HG02642 (cell line): ENCODE data around the gene WDR20.
A peak's percentile ranks its signal among the peaks of the same experiment; 100 is the strongest.
"Not testable (repeated sequence)": the region's sequence is repeated elsewhere in the genome, so short reads cannot be mapped to it uniquely, and the experiment has no call there.

Source experiments
- ATAC-seq: cut with Tn5 transposase; IDR thresholded peaks from one replicate; pipeline ENCODE4 v1.9.1; 2021; ENCODE audit warnings: mild to moderate bottlenecking; ENCODE audit not compliant: unreplicated experiment, poor library complexity

Gene WDR20

DNA sequence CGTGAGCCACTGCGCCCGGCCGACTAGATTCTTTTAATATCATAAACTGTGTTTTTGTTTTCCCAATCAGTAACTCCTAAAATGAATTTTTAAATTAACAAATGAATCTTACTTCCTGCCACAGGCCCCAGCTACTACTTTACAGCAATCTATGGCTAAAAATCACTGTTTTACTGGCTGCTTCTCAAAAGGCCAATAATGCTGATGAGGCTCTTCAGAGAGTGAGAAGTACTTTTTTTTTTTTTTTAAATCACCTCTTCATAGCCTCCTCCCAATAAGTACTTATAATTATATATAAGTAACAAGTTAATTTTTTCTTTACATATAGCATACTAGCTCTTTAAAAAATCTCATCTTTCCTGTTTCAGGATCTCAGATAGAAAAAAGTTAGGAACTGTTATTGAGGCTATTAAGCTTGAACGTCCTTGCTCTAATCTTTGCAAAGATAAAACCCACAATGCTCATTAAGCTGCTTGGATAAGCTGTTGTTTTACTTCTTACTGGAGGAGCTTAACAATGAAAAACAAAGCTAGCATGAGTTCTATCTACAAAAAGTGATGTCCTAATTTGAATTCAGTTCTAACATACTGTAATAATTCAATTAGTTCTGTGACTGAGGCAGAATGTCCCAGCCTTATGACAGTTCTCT, 12.8 kb upstream of the WDR20 start:
- no peak for ATAC-seq

DNA sequence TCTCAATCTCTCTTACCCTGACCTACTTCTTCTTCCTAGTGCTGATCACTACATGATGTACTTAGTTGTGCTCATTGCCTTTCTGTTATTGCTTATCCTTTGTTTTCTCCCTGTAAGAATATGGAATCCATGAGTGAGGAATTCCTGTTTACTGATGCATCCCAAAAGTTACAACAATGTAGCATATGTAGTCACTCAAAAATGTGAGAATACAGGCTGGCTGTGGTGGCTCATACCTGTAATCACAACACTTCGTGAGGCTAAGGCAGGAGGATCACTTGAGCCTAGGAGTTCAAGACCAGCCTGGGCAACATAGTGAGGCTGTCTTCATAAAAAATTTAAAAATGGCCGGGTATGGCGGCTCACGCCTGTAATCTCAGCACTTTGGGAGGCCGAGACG, 8.0 kb upstream of the WDR20 start:
- no peak for ATAC-seq

DNA sequence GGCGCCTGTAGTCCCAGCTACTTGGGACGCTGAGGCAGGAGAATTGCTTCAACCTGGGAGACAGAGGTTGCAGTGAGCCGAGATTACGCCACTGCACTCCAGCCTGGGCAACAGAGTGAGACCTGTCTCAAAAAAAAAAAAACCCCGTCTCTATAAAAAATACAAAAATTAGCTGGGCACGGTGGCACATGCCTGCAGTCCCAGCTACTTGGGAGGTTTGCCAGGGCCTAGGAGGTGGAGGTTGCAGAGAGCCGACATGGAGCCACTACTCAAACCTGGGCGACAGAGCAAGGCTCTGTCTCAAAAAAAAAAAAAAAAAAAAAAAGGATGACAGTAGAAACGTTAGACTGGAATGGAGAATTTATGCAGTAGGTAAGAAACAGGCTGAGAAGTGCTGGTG, 5.7 kb upstream of the WDR20 start:
- ATAC-seq = not testable (repeated sequence)

DNA sequence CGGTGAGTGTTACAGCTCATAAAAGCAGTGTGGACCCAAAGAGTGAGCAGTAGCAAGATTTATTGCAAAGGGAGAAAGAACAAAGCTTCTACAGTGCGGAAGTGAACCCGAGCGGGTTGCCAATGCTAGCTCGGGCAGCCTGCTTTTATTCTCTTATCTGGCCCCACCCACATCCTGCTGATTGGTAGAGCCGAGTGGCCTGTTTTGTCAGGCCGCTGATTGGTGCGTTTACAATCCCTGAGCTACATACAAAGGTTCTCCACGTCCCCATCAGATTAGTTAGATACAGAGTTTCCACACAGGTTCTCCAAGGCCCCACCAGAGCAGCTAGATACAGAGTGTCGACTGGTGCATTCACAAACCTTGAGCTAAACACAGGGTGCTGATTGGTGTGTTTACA, 5.0 kb upstream of the WDR20 start:
- not testable (repeated sequence) for ATAC-seq

DNA sequence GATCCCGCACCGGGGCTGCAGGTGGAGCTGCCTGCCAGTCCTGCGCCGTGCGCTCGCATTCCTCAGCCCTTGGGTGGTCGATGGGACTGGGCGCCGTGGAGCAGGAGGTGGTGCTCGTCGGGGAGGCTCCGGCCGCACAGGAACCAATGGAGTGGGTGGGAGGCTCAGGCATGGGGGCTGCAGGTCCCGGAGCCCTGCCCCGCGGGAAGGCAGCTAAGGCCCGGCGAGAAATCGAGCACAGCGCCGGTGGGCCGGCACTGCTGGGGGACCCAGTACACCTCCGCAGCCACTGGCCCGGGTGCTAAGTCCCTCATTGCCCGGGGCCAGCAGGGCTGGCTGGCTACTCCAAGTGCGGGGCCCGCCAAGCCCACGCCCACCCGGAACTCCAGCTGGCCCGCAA, 4.2 kb upstream of the WDR20 start:
- ATAC-seq = not testable (repeated sequence)

DNA sequence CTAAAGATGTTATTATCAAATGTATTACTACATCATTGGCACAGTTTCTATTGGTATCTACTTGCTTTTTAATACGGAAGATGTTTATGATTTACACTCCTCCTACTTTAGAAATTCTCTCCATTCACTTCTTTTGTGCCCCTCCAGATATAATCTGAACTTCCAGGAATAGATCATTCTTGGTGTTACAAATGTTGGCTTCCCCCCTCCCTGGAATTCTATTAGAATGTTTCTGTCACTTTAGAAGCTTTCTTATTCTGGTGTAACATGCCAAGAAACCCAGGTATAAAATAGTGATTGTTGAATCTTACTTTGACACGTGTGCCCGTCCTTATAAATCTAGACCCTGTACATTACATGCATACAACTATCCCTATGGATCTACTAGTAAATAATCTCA, 1.2 kb upstream of the WDR20 start:
- no peak for ATAC-seq

DNA sequence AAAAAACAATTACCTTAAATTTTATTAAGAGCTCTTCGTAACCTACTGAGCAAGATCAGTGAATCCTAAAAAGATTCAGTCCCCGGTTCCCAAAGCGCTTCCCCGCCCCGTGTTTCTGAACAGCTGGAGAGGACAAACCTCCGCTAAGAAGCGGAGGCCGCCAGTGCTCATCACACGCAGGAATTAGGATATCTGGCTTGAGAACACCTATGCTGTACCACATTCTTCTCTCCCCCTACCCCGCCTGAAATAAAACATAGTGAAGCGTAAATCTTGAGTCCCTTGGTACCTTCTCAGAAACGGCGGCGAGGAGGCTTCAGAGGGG, 774 bp upstream of the WDR20 start:
- ATAC-seq = no peak

DNA sequence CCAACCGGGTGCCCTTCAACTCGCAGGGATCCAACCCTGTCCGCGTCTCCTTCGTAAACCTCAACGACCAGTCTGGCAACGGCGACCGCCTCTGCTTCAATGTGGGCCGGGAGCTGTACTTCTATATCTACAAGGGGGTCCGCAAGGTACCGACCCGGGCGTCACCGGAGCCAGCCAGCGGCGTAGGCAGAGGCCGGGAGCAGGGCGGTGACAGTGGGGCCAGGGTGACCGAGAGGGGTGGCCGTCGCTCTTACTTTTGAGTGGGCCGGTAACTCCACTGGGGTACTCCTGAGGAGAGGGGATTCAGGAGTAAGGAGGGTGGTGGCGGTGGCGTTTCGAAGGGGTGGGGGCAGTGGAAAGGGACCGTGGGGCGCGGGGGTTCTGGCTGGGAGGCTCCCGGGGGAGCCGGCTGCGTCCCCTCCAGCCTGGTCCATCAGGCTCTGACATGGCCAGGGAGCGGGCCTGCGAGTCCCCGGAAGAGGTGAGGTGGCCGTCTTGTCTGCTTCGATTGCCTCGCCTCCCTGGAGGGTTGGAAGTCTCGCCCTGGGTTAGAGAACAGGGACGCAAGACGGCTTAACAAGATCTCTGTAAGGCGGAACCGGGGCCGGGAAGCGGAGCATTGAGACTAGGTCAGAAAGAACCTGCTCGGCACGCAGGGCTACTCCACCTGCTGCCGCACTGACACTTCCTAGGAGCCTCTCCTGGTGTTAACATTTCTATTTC, 491 bp downstream of the WDR20 start:
- ATAC-seq = peak; percentile 21

DNA sequence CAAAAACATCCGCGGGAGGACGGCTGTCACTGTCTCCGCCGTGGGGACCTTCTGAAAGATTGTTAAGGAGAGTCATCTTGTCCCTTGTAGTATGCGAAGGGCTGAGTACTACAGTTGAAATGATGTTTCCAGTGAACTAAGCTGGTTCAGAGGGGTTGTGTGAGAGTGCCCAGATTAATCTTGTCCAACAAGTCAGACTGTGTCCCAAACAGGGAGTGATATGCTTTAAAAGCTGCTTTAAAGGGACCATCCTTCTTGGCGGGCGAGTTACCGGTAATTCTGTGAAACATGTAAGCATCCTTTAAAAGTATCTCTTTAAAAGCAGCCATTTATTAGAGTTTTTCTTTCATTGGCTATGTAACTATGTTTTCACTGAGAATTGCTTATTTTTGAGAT, 1.1 kb downstream of the WDR20 start:
- ATAC-seq = no peak

DNA sequence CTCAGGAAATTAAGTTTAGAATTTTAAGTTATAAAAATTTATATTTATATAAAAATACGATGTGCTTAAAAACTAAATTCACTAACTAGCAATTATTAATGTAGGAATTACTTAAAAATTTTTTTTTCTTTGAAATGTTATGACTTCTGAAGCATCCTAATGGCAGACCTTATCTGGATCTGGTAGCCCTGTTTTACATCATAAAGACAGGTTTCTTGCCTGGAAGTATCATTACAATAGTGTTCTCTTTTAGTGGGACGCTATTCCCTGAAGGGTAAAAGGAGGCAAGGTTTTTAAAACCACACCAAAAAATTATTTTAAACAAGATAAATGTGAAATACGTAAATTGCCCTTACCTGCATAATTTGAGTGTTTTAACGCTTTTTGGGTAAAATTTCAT, 2.1 kb downstream of the WDR20 start:
- no peak for ATAC-seq

DNA sequence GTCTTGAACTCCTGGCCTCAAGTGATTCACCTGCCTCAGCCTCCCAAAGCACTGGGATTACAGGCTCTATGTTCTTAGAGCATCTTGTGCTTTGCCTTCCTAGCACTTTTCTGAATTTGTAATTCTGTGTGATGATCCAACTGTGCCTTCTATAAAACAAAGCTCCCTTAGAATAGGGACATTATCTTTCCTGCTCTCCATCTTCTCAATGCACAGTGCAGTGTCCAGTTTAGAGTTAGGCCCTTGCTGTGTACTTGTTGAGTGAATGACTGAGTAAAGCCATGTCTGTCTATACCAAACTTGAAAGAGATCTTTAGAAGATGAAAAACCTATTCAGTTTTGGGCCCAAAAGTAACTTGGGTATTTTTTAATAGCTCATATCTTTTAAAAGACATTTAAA, 5.2 kb downstream of the WDR20 start:
- ATAC-seq = no peak

DNA sequence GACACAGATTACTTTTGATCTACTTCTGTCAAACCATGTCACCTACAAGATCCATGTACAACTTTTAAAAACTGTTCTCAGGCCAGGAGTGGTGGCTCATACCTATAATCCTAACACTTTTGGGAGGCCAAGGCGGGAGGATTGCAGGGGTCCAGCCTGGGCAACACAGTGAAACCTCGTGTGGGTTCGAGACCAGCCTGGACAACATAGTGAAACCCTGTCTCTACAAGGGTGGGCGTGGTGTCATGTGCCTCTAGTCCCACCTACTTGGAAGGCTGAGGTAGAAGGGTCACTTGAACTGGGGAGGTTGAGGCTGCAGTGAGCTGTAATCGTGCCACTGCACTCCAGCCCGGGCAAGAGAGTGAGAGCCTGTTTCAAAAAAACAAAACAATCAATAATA, 5.7 kb downstream of the WDR20 start:
- ATAC-seq = no peak

DNA sequence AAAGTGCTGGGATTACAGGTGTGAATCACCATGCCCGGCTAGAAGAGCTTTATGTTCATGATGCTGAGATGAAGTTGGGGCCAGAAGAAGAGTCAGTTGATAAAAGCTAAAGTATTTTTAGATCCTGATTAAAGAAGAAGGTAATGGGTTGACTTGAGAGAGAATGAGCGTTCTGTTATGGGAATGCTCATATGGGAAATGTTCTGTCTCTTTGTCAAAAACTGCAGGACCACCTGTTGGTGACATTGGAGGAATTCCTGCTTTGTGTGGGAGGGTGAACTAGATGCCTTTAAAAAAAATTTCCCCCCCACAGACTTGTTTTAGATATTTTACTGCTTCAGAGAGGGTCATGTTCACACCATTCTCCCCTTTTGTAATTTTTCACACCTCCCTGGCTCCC, 6.7 kb downstream of the WDR20 start:
- no peak for ATAC-seq

DNA sequence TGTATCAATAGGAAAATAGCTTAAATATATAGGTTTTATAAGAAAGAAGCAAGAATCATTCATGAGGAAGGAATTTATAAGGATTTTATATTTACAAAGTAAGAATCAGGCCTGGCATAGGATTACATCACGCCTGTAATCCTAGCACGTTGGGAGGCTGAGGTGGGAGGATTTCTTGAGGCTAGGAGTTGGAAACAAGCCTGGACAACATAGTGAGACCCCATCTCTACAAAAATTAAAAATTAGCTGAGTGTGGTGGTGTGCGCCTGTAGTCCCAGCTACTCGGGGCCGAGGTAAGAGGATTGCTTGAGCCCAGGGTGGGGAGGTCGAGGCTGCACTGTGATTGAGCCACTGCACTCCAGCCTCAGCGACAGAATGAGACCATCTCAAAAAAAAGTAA, 10.4 kb downstream of the WDR20 start:
- no peak for ATAC-seq

DNA sequence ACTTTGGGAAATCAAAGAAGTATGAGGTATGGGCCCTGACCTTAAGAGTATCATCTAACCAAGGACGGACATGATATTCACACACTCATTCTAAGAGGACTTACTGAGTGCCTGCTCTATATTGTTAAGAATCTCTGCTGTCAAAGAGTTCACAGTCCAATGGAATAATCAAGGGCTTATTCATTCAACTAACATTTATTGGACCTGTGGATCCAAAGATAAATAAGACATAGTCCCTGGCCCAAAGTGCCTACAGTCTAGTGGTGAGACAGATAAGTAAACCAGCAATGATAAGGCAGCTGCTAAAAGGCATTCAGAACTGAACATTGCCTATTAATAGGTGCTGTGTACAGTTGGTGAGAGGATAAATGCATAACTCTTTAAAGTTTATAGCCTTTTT, 11.0 kb downstream of the WDR20 start:
- no peak for ATAC-seq

DNA sequence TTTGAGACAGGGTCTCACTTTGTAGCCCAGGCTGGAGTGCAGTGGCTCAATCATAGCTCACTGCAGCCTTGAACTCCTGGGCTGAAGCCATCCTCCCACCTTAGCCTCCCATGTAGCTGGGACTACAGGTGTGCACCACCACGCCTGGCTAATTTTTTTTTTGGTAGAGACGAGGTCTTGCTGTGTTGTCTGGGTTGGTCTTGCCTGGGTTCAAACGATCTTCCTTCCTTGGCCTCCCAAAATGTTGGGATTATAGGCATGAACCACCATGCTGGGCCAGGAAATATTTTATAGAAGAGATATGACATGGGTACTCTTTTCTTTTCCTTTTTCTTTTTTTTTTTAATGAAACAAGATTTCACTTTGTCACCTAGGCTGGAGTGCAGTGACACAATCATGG, 11.7 kb downstream of the WDR20 start:
- ATAC-seq = not testable (repeated sequence)

DNA sequence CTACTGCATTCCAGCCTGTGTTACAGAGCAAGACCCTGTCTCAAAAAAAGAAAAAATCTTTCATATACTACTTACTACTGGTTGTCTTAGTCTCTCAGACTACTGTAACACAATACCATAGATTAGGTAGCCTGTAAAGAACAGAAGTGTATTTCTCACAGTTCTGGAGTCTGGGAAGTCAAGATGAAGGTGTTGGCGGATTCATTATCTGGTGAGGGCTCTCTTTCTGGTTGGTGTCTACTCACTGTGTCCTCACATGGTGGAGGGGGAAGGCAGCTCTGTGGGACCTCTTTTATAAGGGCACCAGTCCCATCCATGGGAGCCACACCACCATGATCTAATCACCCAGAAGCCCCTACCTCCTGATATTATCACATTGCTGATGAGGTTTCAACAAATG, 14.4 kb downstream of the WDR20 start:
- no peak for ATAC-seq

DNA sequence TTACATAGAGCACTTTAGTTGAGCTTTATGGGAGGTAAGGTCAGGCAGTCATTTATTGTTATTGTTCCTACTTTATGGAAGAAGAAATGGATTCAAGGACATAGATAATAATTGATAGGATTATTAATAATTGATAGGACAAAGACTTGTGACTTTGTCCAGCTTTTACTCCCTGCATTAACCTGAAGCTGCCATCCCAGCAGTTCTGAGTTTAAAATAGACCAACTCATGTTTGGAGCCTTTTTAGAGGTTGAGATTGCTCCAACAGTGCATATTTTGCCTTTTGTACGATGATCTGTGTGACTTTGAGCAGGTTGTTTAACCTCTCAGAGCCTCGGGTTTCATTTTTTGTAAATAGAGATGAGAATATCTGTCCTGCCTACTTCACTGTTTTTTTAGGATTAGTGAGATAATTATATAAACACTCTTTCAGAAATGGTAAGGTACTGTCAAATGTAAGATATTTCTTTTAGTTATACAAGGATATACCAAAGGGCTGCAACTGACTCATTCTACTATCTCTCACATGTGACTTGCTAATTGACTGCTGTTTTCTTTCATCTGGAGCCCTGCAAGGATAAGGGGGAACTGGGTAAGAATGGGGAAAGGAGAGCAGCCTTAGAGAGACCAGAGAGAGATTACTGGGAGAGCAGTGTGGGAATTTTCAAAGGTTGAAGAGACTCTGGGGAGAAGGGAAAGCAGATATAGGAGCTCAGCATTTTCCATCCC, 15.3 kb downstream of the WDR20 start:
- ATAC-seq = no peak

DNA sequence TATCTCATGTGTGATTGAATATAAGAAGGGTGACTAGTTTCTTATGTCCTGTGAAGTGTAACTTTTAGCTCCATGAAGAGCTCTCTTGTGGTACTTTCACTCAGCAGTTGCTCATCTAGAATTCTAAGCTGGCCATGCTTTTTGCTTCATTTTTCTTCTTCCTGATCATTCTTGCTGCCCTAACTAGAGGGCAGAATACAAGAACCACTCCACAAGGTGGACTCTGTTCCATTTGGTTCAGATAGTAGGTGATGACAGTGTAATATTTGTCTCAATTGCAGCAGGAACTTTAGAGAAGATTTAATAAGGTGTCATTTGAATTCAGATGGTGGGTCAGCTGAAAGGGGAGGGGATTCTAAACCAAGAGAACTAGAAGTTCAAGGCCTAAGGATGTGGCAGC, 17.6 kb downstream of the WDR20 start:
- ATAC-seq = no peak

DNA sequence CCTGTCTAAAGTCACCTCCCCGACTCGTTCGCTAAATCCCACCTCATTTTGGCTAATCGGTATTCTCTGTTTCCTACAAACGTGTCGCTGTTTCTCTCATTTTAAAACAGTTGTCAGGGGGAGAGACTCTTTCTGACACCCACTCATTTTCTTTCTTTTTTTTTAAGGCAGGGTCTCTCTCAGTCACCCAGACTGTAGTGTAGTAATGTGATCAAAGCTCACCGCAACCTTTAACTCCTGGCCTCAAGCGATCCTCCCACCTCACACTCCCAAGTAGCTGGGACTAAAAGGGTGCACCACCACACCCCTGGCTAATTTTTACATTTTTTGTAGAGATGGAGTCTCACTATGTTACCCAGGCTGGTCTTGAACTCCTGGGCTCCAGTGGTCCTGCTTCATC, 19.1 kb downstream of the WDR20 start:
- ATAC-seq = no peak

DNA sequence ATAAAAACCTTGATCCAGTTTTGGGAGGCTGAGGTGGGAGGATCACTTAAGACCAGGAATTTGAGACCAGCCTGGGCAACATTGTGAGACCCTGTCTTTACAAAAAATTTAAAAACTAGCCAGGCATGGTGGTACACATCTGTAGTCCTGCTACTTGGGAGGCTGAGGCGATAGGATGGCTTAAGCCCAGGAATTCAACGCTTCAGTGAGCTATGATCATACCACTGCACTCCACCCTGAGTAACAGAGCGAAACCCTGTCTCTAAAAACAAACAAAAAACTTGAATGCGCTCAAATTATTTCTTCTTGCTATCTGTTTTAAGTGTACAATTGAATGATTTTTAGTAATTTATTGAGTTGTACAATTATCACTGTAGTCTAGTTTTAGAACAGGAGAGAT, 20.1 kb downstream of the WDR20 start:
- no peak for ATAC-seq

DNA sequence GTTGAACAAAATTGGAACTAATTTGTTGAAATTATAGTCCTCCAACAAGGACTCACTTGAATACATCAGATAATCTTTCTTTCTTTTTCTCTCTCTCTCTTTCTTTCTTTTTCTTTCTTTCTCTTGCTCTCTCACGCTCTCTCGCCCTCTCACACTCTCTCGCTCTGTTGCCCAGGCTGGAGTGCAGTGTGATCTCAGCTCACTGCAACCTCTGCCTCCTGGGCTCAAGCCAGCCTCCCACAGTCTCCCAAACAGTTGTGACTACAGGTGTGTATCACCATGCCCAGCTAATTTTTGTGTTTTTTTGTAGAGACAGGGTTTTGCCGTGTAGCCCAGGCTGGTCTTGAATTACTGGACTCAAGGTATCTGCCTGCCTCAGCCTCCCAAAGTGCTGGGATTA, 22.8 kb downstream of the WDR20 start:
- ATAC-seq = no peak
